D721Med (cell line): ENCODE results near the gene PPP2R5A.
"Not testable (repeated sequence)": the region's sequence is repeated elsewhere in the genome, so short reads cannot be mapped to it uniquely, and the experiment has no call there.

Experiments used
- DNase-seq: peaks from one replicate; pipeline ENCODE4 v3.0.0; 2011; ENCODE audit warnings: low spot score; ENCODE audit not compliant: insufficient read length
- FAIRE-seq: peaks from 2 replicates; lab custom pipeline; 2011; peaks lifted over from hg19 to GRCh38; lab: Jason Lieb, UNC
- TF ChIP-seq, protein P1 (sequence below): IDR thresholded peaks from 2 replicates; pipeline ENCODE4 v1.5.1; 2012; ENCODE audit warnings: mild to moderate bottlenecking, control low read depth; ENCODE audit not compliant: insufficient read depth; ENCODE audit errors: missing control alignments

PPP2R5A gene

DNA sequence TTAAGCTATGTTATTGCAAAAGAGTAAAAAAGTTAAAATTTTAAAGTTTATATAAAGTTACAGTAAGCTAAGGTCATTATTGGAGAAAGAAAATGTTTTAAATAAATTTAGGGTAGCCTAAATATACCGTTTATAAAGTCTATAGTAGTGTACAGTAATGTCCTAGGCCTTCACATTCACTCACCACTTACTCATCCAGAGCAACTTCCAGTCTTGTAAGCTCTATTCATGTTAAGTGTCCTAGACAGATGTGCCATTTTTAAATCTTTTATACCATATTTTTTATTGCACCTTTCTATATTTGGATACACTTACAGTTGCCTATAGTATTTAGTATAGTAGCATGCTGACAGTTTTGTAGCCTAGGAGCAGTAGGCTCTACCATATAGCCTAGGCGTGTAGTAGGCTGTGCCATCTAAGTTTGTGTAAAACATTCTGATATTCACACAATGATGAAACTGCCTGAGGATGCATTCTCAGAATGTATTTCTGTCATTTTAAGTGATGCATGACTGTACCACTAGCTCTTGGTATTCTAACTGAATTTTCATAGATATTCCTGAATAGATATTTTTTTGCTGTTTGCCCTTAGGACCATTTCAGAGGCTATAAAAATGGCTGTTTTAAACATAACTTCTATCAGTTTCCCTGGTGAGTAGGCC, 26.8 kb downstream of the PPP2R5A start:
- no peak for DNase-seq
- TF ChIP-seq, protein P1, sequence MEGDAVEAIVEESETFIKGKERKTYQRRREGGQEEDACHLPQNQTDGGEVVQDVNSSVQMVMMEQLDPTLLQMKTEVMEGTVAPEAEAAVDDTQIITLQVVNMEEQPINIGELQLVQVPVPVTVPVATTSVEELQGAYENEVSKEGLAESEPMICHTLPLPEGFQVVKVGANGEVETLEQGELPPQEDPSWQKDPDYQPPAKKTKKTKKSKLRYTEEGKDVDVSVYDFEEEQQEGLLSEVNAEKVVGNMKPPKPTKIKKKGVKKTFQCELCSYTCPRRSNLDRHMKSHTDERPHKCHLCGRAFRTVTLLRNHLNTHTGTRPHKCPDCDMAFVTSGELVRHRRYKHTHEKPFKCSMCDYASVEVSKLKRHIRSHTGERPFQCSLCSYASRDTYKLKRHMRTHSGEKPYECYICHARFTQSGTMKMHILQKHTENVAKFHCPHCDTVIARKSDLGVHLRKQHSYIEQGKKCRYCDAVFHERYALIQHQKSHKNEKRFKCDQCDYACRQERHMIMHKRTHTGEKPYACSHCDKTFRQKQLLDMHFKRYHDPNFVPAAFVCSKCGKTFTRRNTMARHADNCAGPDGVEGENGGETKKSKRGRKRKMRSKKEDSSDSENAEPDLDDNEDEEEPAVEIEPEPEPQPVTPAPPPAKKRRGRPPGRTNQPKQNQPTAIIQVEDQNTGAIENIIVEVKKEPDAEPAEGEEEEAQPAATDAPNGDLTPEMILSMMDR, result no peak

DNA sequence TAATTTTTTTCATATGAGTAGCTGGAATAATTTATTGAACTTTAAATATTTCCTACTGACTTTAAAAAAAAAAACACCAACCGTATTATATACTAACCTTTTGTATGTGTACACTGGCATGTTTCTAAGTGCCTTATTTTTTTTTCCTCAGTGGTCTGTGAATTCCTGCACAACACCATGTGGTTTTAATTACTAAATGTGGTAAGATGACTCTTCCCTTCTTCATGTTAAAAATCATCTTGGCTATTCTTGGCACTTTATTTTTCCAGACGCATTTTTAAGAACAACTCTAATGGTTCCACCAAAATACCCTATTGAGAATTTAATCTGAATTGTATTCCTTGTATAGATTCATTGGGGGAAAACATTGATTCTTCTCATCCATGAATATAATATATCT, 28.4 kb downstream of the PPP2R5A start:
- TF ChIP-seq, protein P1, result no peak
- FAIRE-seq, result peak; percentile 55
- DNase-seq, result no peak

More for the DNA sequence above, 26.8 kb downstream of the PPP2R5A start:
- no peak for FAIRE-seq

DNA sequence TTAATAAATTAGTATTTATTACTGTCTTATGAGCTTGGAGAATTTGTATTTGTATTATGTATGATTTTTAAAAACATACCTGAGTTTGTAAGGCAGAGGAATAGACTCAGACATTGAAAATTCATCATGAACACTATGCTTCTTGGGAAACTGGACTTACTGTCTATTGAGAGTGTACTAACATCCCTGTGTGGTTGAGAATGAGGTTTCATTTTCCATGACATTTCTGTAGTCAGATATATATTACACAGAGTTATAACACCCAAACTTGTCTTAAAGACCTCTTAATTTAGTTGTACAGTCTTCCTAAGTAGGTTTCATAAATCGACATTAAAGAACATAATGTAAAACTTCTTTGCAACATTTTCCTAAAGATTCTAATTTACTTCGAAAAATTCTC, 30.0 kb downstream of the PPP2R5A start:
- DNase-seq (no peak), FAIRE-seq (no peak)
- TF ChIP-seq, protein P1, result no peak

DNA sequence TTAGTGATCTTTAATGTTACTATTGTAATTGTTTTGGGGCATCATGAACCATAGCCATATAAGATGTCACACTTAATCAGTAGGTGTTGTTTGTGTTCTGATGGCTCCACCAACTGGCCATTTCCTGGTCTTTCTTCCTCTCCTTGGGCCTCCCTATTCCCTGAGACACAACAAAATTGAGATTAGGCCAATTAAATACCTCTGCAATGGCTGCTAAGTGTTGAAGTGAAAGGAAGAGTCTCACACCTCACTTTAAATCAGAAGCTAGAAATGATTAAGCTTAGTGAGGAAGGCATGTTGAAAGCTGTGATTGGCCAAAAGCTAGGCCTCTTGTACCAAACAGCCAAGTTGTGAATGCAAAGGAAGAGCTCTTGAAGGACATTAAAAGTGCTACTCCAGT, 30.7 kb downstream of the PPP2R5A start:
- TF ChIP-seq, protein P1, result peak; percentile 27
- FAIRE-seq (peak; percentile 66), DNase-seq (no peak)

DNA sequence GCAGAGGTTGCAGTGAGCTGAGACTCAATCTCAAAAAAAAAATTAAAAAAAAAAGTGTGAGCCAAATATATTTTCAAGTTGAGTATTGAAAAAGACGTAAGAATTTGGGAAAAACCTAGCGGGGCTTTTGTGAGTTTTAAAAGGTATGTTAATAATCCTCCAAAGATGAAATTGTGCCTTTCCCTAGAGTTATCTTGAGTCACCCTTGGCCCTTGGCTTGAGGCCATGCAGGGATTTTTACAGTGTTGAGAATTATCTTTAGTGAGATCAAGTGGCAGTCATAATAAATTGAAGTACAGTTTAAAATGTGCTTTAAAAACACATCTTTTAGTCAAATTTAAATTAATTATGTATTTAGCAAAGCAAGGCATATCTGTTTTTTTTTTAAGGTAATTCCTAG, 32.7 kb downstream of the PPP2R5A start:
- DNase-seq, result no peak
- no peak for FAIRE-seq
- TF ChIP-seq, protein P1, result no peak

DNA sequence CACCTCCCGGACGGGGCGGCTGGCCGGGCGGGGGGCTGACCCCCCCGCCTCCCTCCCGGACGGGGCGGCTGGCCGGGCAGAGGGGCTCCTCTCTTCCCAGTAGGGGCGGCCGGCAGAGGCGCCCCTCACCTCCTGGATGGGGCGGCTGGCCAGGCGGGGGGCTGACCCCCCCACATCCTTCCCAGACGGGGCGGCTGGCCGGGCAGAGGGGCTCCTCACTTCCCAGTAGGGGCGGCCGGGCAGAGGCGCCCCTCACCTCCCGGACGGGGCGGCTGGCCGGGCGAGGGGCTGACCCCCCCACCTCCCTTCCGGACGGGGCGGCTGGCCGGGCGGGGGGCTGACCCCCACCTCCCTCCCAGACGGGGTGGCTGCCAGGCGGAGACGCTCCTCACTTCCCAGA, 35.8 kb downstream of the PPP2R5A start:
- not testable (repeated sequence) for DNase-seq, FAIRE-seq

DNA sequence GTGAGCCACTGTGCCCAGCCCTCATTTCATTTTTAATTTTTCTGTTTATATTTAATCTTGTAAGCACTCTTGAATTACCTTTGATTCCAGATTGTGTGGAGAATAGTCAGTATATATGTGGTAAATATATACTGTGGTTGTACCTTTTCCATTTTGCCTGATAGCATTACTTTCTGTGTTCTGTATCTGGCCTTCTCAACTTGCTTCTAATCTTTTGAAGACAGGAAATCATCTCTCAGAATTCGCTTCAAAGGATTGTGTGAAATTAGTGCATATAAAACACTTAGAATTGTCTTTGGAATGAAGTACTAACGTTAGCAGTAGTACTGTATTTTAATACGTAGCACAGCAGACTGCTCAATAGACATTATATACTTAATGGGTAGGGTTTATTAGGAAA, 37.9 kb downstream of the PPP2R5A start:
- TF ChIP-seq, protein P1, result no peak
- DNase-seq (no peak), FAIRE-seq (peak; percentile 55)
